H1 (cell line): ENCODE measurements around the gene CXXC5. TPM values are rescaled to one million over a fixed set of nuclear protein-coding genes. Genes with fewer than 3 reads are reported as not detected.

Experiments used
- CBX8 ChIP-seq: fragments of 300-800, 300-1000 bp; sonication (generic); IDR thresholded peaks from 2 replicates; pipeline ENCODE4 v1.7.1; 2016; ENCODE audit warnings: low read depth, low read length, borderline replicate concordance
- CHD7 ChIP-seq: fragments of 300-600 bp; sonication (generic); IDR thresholded peaks from 2 replicates; pipeline ENCODE4 v1.7.1; 2012; ENCODE audit warnings: low read length, moderate library complexity, mild to moderate bottlenecking, inconsistent platforms; ENCODE audit not compliant: insufficient replicate concordance
- GABPA ChIP-seq: IDR thresholded peaks from 2 replicates; pipeline ENCODE4 v1.6.1; 2011; ENCODE audit warnings: mild to moderate bottlenecking, low read length, moderate library complexity, borderline replicate concordance; ENCODE audit not compliant: insufficient read depth
- RNF2 ChIP-seq: fragments of 200-900, 300-1000 bp; sonication (generic); IDR thresholded peaks from 2 replicates; pipeline ENCODE4 v1.7.1; 2016; ENCODE audit warnings: borderline replicate concordance, low read depth, mild to moderate bottlenecking, antibody characterized with exemption, low read length; ENCODE audit not compliant: poor library complexity, severe bottlenecking; ENCODE audit errors: missing control alignments
- SIRT6 ChIP-seq: IDR thresholded peaks from one replicate; pipeline ENCODE4 v1.7.1; 2012; ENCODE audit warnings: low read length, inconsistent platforms
- SP1 ChIP-seq: IDR thresholded peaks from 2 replicates; pipeline ENCODE4 v1.6.1; 2011; ENCODE audit warnings: low read depth, low read length
- TAF7 ChIP-seq: optimal IDR thresholded peaks from 2 replicates; pipeline ENCODE3; 2011; ENCODE audit warnings: low read depth, mild to moderate bottlenecking, inconsistent platforms, low read length, moderate library complexity, borderline replicate concordance
- polyA plus RNA-seq, 7 experiments: library from polyadenylated mRNA; depleted of rRNA in 3 of 7; stranded (reverse) in 5 of 7; unstranded in 2 of 7; fragments of >200 nt in 5 of 7; fragments of 200-250 nt in 2 of 7; gene quantifications; 1 replicate in 5 of 7; 2 replicates in 1 of 7; 4 replicates in 1 of 7; pipeline versions ENCODE4 v1.2.1 to v1.2.3, GENCODE V29; 2011 to 2013; ENCODE audit warnings: missing spikeins in 2 of 7, mixed read lengths in 2 of 7
- total RNA-seq: library from RNA; stranded (reverse); fragmentation: NEBNext Ultra II Directional; extraction: Animal tissue kit (Norgen Biotek cat#: 25700); gene quantifications from 2 replicates; pipeline ENCODE4 v1.2.1, GENCODE V29; 2021

The CXXC5 gene
- total and polyA plus RNA-seq, 2 of the 8 experiments (the other 6 are each of a cell fraction or from before 2014, with no cell fraction given), result 61.4 to 74.0 TPM

GRCh38 chr5:139701056-139701741 lies 53.0 kb downstream of the CXXC5 start (continued):
- TF ChIP-seq SIRT6, result no peak
- TF ChIP-seq TAF7, result peak; percentile 8
- TF ChIP-seq RNF2, result no peak
- peak; percentile 23 for TF ChIP-seq CHD7
- TF ChIP-seq GABPA, result peak; percentile 33; the same call in 1 of the 2 replicates
- no peak for TF ChIP-seq CBX8
- TF ChIP-seq SP1, result 0 out of 2 replicates have a peak, but pooled peaks have one; percentile 52
